Measurements from ENCODE around the gene LRATD1. TPM values are rescaled to one million over a fixed set of nuclear protein-coding genes. Genes with fewer than 3 reads are reported as not detected.

Gene LRATD1
- total and polyA plus RNA-seq, 4 donors, result 3.7 to 23.0 (median 9.0) TPM

GRCh38 chr2:14628901-14629300 lies 3.6 kb upstream of the LRATD1 start:
- Histone ChIP-seq H3K27ac (ENCODE audit: low read depth in 1 of 2, low read length in 1 of 2) (no peak overlapping the region), H3K4me3 (no peak overlapping the region), H3K9me3 (ENCODE audit: control insufficient read depth in 4 of 4, insufficient read depth in 3 of 4, low read length in 3 of 4) (no peaks in the 10 kb centered on the region), H3K9ac (ENCODE audit: insufficient read depth in 1 of 2, low read length in 2 of 2) (no peak overlapping the region), H3K4me1 (ENCODE audit: control insufficient read depth in 5 of 5, insufficient read depth in 5 of 5, low read length in 5 of 5) (peaks cover 0 to 15% (median 3%) of the 10 kb centered on the region in 5 donors), H3K27me3 (ENCODE audit: control insufficient read depth in 3 of 3, insufficient read depth in 3 of 3, low read length in 2 of 3) (peaks cover 0 to 45% (median 23%) of the 10 kb centered on the region in 3 donors), H3K36me3 (ENCODE audit: control insufficient read depth in 4 of 4, insufficient read depth in 4 of 4, low read length in 4 of 4) (no peaks in the 10 kb centered on the region)
- no peak for TF ChIP-seq CTCF (IDR thresholded peaks at IDR 0.05; ENCODE audit: control extremely low read depth, extremely low read depth)
- DNase-seq (peak in 1 of 3 donors; percentile 30), ATAC-seq (ENCODE audit: insufficient read depth, low FRiP score) (no peak)
- WGBS, 2 donors, result 73 to 85% methylated on average over 2 of the region's 2 CpGs

- no peak for TF ChIP-seq CTCF (IDR thresholded peaks at IDR 0.05; ENCODE audit: control extremely low read depth, extremely low read depth)
- DNase-seq (peak in 1 of 3 donors; percentile 15), ATAC-seq (ENCODE audit: insufficient read depth, low FRiP score) (no peak)
- peaks cover 0 to 52% (median 25%) of the 10 kb centered on the region in 3 donors for H3K27me3 ChIP-seq (ENCODE audit: control insufficient read depth in 3 of 3, insufficient read depth in 3 of 3, low read length in 2 of 3)
- H3K9me3 ChIP-seq (ENCODE audit: control insufficient read depth in 4 of 4, insufficient read depth in 3 of 4, low read length in 3 of 4), result no peaks in the 10 kb centered on the region
- H3K4me3 ChIP-seq, result no peak overlapping the region
- WGBS, 2 donors, result 58 to 65% methylated on average over 3 of the region's 3 CpGs
- peaks cover 5 to 37% (median 6%) of the 10 kb centered on the region in 5 donors for H3K4me1 ChIP-seq (ENCODE audit: control insufficient read depth in 5 of 5, insufficient read depth in 5 of 5, low read length in 5 of 5)
- H3K27ac ChIP-seq (ENCODE audit: low read depth in 1 of 2, low read length in 1 of 2), result no peak overlapping the region
- no peak overlapping the region for H3K9ac ChIP-seq (ENCODE audit: insufficient read depth in 1 of 2, low read length in 2 of 2)
- H3K36me3 ChIP-seq (ENCODE audit: control insufficient read depth in 4 of 4, insufficient read depth in 4 of 4, low read length in 4 of 4), result no peaks in the 10 kb centered on the region
These were observed 994 bp upstream of the LRATD1 start for GRCh38 chr2:14631406-14632040.

GRCh38 chr2:14633061-14633460 lies 544 bp downstream of the LRATD1 start:
- H3K27ac ChIP-seq (ENCODE audit: low read depth in 1 of 2, low read length in 1 of 2), result no peak overlapping the region
- peaks cover 0 to 52% (median 25%) of the 10 kb centered on the region in 3 donors for H3K27me3 ChIP-seq (ENCODE audit: control insufficient read depth in 3 of 3, insufficient read depth in 3 of 3, low read length in 2 of 3)
- DNase-seq (no peak), ATAC-seq (ENCODE audit: insufficient read depth, low FRiP score) (no peak)
- peaks cover 5 to 38% (median 6%) of the 10 kb centered on the region in 5 donors for H3K4me1 ChIP-seq (ENCODE audit: control insufficient read depth in 5 of 5, insufficient read depth in 5 of 5, low read length in 5 of 5)
- H3K4me3 ChIP-seq, result peak overlapping the region; percentile 38
- no peaks in the 10 kb centered on the region for H3K9me3 ChIP-seq (ENCODE audit: control insufficient read depth in 4 of 4, insufficient read depth in 3 of 4, low read length in 3 of 4)
- no peak overlapping the region for H3K9ac ChIP-seq (ENCODE audit: insufficient read depth in 1 of 2, low read length in 2 of 2)
- H3K36me3 ChIP-seq (ENCODE audit: control insufficient read depth in 4 of 4, insufficient read depth in 4 of 4, low read length in 4 of 4), result no peaks in the 10 kb centered on the region
- WGBS, 2 donors, result 4 to 9% methylated on average over 13 of the region's 13 CpGs
- no peak for TF ChIP-seq CTCF (IDR thresholded peaks at IDR 0.05; ENCODE audit: control extremely low read depth, extremely low read depth)

Measured in lung (tissue), 12 donors.